ENCODE data around the gene OLFM4.

The OLFM4 gene

DNA sequence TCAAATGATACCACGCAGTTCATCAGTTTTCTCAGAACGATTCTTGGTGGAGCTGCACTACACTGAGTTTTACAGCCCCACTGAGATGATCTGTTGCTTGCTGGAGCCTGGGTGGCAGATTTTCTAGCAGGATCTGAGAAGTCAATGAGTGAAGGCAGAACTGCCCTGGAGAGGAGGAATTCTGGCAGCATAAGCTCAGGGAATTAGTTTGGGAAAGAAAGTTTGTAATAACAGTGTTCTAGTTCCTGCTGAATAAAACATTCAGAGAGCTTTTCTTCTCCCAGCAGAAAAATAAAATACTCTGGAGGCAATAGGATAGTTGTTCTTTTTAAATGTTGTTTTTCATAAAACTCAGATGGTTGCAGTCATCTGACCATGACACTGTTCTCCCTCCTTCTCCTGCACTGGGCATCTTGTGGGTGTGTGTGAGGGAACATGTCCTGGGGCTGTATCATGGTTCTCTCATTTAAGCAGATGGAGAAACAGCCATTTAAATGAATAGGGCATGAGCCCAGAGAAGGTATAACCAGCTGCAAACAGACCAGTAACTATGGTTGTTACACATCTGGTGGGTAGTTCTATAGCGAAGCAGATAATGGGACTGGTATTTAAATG is 29.6 kb downstream of the OLFM4 start:
- in situ Hi-C loops (cut with HindIII; ENCODE audit: low sequenced_read_pairs), result no loop called here
- no peak for DNase-seq (ENCODE audit: low read depth)
- TF ChIP-seq CTCF (IDR thresholded peaks at IDR 0.05; ENCODE audit: low read depth, low read length, missing control alignments), result no peak
- H3K4me3 ChIP-seq (ENCODE audit: low read depth, low read length), result no peak overlapping the region

DNA sequence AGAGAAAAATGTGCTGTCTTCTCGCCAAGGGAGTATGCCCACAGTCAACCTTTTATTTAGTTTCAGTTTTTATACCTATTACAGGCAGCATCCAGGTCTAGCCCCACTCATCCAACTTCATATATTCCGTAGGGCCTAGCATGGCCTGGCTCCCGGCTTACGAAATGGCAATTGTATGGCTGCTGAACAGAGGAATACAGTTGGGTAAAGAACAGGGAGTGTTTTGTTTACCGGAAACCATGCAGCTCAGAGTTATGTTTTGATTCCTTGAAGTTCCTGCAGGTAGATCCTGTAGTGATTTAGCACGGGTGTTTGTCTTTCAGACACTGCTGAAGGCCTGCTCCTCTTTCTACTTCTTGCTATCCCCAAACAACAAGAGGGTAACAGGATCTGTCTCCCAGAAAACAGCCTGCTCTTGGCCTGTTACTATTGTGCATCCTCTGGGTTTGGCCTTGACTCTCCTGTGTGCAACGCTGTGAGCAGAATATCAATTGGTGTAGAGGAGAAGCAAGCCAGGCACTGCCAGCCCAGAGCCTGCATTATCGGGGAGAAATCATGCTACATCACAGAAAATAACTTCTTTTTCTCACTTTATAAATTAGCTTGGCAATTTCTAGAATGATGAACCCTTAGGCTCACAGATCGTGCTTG is 32.4 kb downstream of the OLFM4 start:
- H3K4me3 ChIP-seq (ENCODE audit: low read depth, low read length), result no peak overlapping the region
- in situ Hi-C loops (cut with HindIII; ENCODE audit: low sequenced_read_pairs), result no loop called here
- no peak for TF ChIP-seq CTCF (IDR thresholded peaks at IDR 0.05; ENCODE audit: low read depth, low read length, missing control alignments)
- no peak for DNase-seq (ENCODE audit: low read depth)

DNA sequence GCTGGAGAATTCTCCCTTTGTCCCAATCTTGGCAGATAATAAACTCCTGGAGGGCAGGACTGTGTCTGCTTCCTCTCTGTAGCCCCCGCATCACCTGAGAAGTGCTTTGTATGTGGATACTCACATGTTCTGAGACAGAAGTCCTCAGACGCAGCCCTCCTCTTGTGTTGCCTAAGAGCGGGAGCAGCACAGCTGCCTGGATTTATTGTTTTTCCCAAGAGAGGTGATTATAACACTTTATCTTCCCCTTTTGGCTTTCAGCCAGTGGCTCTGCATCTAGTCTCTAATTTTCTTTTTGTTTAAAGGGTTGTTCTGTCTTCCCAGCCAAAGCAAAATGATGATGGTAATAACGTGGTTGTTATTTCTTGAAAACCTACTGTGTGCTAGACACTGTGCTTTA is 36.1 kb downstream of the OLFM4 start:
- no peak overlapping the region for H3K4me3 ChIP-seq (ENCODE audit: low read depth, low read length)
- no peak for TF ChIP-seq CTCF (IDR thresholded peaks at IDR 0.05; ENCODE audit: low read depth, low read length, missing control alignments)
- in situ Hi-C loops (cut with HindIII; ENCODE audit: low sequenced_read_pairs), result loop anchor here (5.0 kb wide), 1 partner anchor 48 kb away; no protein-coding TSS in a partner anchor
- DNase-seq (ENCODE audit: low read depth), result no peak

DNA sequence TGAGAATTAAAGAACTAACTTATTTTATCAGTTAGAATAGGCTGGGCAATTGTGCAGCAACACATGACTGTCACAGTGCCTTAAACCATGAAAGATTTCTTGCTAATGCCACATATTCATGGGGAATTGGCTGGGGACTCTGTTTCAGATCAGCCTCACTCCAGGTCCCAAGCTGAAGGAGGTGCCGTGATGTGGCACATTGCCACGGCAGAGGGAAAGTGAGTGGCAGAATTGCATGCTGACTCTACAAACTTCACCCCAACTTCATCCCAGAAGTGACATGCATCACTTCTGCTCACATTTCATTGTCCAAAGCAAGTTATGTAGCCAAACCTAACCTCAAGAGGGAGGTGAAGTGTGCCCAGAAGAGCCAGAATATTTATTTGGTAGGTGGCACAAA is 37.8 kb downstream of the OLFM4 start:
- TF ChIP-seq CTCF (IDR thresholded peaks at IDR 0.05; ENCODE audit: low read depth, low read length, missing control alignments), result no peak
- DNase-seq (ENCODE audit: low read depth), result no peak
- no peak overlapping the region for H3K4me3 ChIP-seq (ENCODE audit: low read depth, low read length)
- in situ Hi-C loops (cut with HindIII; ENCODE audit: low sequenced_read_pairs), result loop anchor here (5.0 kb wide), 1 partner anchor 46 kb away; no protein-coding TSS in a partner anchor

- no peak for TF ChIP-seq CTCF (IDR thresholded peaks at IDR 0.05; ENCODE audit: low read depth, low read length, missing control alignments)
- no peak for DNase-seq (ENCODE audit: low read depth)
- H3K4me3 ChIP-seq (ENCODE audit: low read depth, low read length), result no peak overlapping the region
- in situ Hi-C loops (cut with HindIII; ENCODE audit: low sequenced_read_pairs), result loop anchor here (5.0 kb wide), 1 partner anchor 43 kb away; no protein-coding TSS in a partner anchor
Measured at GRCh38 chr13:53068585-53069520, 40.2 kb downstream of the OLFM4 start.

GRCh38 chr13:53069800-53070199 is 41.2 kb downstream of the OLFM4 start:
- TF ChIP-seq CTCF (IDR thresholded peaks at IDR 0.05; ENCODE audit: low read depth, low read length, missing control alignments), result no peak
- no peak for DNase-seq (ENCODE audit: low read depth)
- in situ Hi-C loops (cut with HindIII; ENCODE audit: low sequenced_read_pairs), result loop anchor here (5.0 kb wide), 1 partner anchor 43 kb away; no protein-coding TSS in a partner anchor
- no peak overlapping the region for H3K4me3 ChIP-seq (ENCODE audit: low read depth, low read length)
